Testis (tissue), 3 donors: ENCODE data around the gene SMIM43. TPM values are rescaled to one million over a fixed set of nuclear protein-coding genes. Genes with fewer than 3 reads are reported as not detected.

ENCODE experiments used
- DNase-seq: peaks from one replicate; pipeline ENCODE4 v3.0.0-alpha.2; 2019
- H3K27ac ChIP-seq, 2 donors: fragments of 200-600 bp; sonication (generic); one replicate each; pipeline ENCODE4 v1.5.1; 2019
- H3K27me3 ChIP-seq: fragments of 200-600 bp; sonication (generic); one replicate; pipeline ENCODE4 v1.5.1; 2019
- H3K36me3 ChIP-seq: fragments of 200-600 bp; sonication (generic); one replicate; pipeline ENCODE4 v1.5.1; 2017; ENCODE audit warnings: low read depth; ENCODE audit errors: missing control alignments
- H3K4me1 ChIP-seq: fragments of 200-600 bp; sonication (generic); one replicate; pipeline ENCODE4 v1.5.1; 2019
- H3K4me3 ChIP-seq, 2 donors: fragments of 200-600 bp; sonication (generic); one replicate each; pipeline ENCODE4 v1.5.1; 2017 to 2019
- H3K9me3 ChIP-seq: fragments of 200-600 bp; sonication (generic); one replicate; pipeline ENCODE4 v1.5.1; 2017
- CTCF ChIP-seq, 3 experiments: fragments of 450-650 bp in 2 of 3; fragments of 200-600 bp in 1 of 3; sonication (generic) in 1 of 3; IDR thresholded peaks; one replicate each; pipeline ENCODE4 v1.5.1; 2016 to 2019; ENCODE audit warnings: antibody characterized with exemption in 3 of 3, mild to moderate bottlenecking in 2 of 3, moderate library complexity in 1 of 3
- POLR2A ChIP-seq: fragments of 450-650 bp; IDR thresholded peaks from one replicate; pipeline ENCODE4 v1.6.1; 2017; ENCODE audit warnings: antibody characterized with exemption, mild to moderate bottlenecking, moderate library complexity
- WGBS, 2 donors: methylation state at CpG; one replicate each; pipeline ENCODE4 v1.1.5; 2018; 5-methylcytosine and 5-hydroxymethylcytosine counted together
- intact Hi-C: fragments of 100-400 bp; cut with DNase I; formaldehyde crosslinking; loops from one replicate; pipeline ENCODE4 v1.15.1; 2023; ENCODE audit warnings: low total_unique reads
- polyA plus RNA-seq: library from polyadenylated mRNA; stranded (reverse); fragments of 350-450 nt; fragmentation: Illumina TruSeq; extraction: RNeasy Lipid Tissue Mini Kit (QIAGEN cat#74804); gene quantifications from one replicate; pipeline ENCODE4 v1.2.3, GENCODE V29; 2014; ENCODE audit warnings: low read depth, low replicate concordance; ENCODE audit not compliant: insufficient read depth
- total RNA-seq, 2 donors: library from RNA; depleted of rRNA; stranded (reverse); fragments of >200 nt; gene quantifications; one replicate each; pipeline ENCODE4 v1.2.3, GENCODE V29; 2016

Gene SMIM43
- total and polyA plus RNA-seq, 3 donors from 2014 or later = 0.25 to 0.87 (median 0.30) TPM

DNA sequence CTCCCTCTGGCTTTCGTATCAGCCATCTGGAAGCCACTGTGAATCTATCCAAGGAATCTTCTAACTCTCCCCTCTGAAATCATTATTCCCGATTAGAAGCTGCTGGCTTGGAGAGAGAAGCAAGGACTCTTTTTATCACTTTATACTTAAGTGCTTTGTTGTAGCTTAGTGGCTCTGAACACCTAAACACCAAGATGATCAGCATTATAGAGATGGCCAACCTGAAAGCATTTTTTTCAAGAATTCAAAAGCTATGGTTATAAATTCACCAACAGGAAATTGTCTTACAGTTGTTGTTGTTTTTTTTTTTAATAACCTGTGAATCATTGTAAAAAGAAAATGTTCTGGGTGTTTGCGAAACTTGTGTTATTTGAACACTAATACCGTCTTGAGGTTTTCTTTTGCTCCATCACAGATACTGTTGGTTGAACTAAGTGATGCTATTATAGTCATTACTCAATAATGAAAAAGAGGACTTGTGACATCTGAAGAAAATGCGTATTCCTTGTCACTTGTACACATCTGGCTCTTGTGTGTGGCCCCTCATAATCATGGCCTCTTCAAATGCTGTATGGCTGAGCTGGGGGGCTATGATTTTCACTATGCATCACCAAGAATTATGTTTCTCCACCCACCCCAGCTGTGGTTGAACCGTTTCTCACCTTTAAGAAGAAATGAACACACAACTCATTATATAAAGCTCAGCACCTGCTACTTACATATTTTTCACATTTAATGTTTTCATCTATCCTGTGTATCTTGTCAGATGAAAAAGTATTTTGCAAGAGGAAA, 11.8 kb upstream of the SMIM43 start:
- 83 to 86% methylated on average over 6 of the region's 6 CpGs for WGBS, 2 donors
- H3K4me3 ChIP-seq = no peak overlapping the region
- no peaks in the 10 kb centered on the region for H3K9me3 ChIP-seq
- intact Hi-C loops = no loop called here
- no peaks in the 10 kb centered on the region for H3K36me3 ChIP-seq
- TF ChIP-seq POLR2A (no peak), CTCF (IDR thresholded peaks at IDR 0.05) (no peak)
- no peaks in the 10 kb centered on the region for H3K4me1 ChIP-seq
- H3K27me3 ChIP-seq = no peaks in the 10 kb centered on the region
- no peak for DNase-seq
- no peak overlapping the region for H3K27ac ChIP-seq

DNA sequence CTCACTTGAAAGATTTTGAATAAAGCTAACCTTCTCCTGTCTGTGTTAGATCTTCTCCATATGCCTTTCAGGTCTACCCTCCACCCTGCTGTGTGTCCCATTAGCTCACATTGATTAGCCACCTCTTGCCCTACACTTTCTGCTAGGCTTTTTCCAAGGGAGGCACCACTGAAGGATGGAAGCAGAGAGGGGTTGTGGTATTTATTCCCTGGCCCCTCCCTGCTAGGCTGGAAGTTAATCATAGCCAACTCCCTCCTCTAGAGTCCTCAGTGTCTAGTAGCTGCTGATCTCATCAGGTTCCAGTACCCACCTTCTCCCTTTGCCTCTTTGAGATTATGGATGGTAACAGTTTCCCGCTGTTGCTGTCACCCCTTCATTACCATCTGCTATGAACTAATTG, 8.9 kb upstream of the SMIM43 start:
- H3K9me3 ChIP-seq = no peaks in the 10 kb centered on the region
- TF ChIP-seq POLR2A (no peak), CTCF (IDR thresholded peaks at IDR 0.05) (no peak)
- H3K4me3 ChIP-seq = no peak overlapping the region
- DNase-seq = no peak
- WGBS, 2 donors = 86 to 88% methylated on average over 1 of the region's 1 CpG
- intact Hi-C loops = no loop called here
- H3K27ac ChIP-seq = no peak overlapping the region
- no peaks in the 10 kb centered on the region for H3K4me1 ChIP-seq
- no peaks in the 10 kb centered on the region for H3K36me3 ChIP-seq
- no peaks in the 10 kb centered on the region for H3K27me3 ChIP-seq

- no peak overlapping the region for H3K27ac ChIP-seq
- H3K36me3 ChIP-seq = no peaks in the 10 kb centered on the region
- 92 to 96% methylated on average over 1 of the region's 1 CpG for WGBS, 2 donors
- TF ChIP-seq POLR2A (no peak), CTCF (IDR thresholded peaks at IDR 0.05) (no peak)
- DNase-seq = no peak
- no peaks in the 10 kb centered on the region for H3K27me3 ChIP-seq
- H3K4me3 ChIP-seq = no peak overlapping the region
- H3K9me3 ChIP-seq = no peaks in the 10 kb centered on the region
- intact Hi-C loops = no loop called here
- no peaks in the 10 kb centered on the region for H3K4me1 ChIP-seq
These were observed 6.9 kb upstream of the SMIM43 start for GRCh38 chr4:121771869-121772268.

DNA sequence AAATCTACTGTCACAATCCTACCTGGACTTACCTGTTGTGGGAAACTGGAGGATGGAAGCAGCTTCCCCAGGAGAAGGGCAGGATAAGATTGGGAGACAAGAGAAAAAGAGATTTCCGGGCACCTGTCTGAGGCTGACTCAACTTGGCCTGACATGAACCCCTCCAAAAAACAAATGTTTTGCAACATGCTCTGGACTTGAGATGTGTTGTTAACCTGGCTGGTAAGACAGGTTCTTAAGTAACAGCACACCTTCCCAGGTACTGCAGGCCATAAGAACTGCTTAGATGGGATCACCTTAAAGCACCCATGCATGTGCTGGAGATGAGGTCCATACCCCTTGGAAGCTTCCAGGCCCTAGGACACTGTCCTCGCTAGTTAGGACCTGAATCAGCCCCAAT, 4.4 kb upstream of the SMIM43 start:
- WGBS, 2 donors = 94 to 97% methylated on average over 2 of the region's 2 CpGs

More for the DNA sequence above, 4.4 kb upstream of the SMIM43 start:
- DNase-seq = no peak
- TF ChIP-seq CTCF (IDR thresholded peaks at IDR 0.05) = no peak
- TF ChIP-seq POLR2A = no peak
- peaks cover 3% of the 10 kb centered on the region for H3K4me1 ChIP-seq
- intact Hi-C loops = no loop called here
- no peak overlapping the region for H3K4me3 ChIP-seq
- no peaks in the 10 kb centered on the region for H3K9me3 ChIP-seq
- H3K27me3 ChIP-seq = no peaks in the 10 kb centered on the region
- no peaks in the 10 kb centered on the region for H3K36me3 ChIP-seq
- no peak overlapping the region for H3K27ac ChIP-seq
